Stimulated activated CD8-positive, alpha-beta memory T cell treated with anti-CD3 and anti-CD28 coated beads, Interleukin-15, amount 100 ng/mL, for 24 hours (primary cell): Measurements from ENCODE around the gene TEAD4.

Experiments
- DNase-seq: peaks from one replicate; pipeline ENCODE4 v3.0.0-alpha.2; 2020; ENCODE audit warnings: low read depth

TEAD4 gene

DNA sequence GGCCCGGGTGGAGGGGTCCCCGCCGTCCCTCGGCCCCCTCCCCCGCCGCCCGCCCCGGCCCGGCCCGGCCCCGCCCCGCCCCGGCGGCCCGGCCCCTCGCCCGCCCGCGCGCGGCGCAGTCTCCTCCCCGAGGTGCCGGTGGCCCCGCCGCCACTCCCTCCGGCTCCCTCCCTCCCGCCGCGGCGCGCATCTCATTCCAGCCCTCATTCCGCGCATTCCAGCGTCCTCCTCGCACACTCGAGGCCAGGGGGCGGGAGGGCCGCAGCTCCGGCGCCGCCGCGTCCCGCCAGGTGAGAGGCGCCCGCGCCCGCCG lies at the start of gene TEAD4:
Gene TEAD4 (plus strand): TSS at position 206 of the 313 bp plus-strand sequence.
- no peak for DNase-seq

DNA sequence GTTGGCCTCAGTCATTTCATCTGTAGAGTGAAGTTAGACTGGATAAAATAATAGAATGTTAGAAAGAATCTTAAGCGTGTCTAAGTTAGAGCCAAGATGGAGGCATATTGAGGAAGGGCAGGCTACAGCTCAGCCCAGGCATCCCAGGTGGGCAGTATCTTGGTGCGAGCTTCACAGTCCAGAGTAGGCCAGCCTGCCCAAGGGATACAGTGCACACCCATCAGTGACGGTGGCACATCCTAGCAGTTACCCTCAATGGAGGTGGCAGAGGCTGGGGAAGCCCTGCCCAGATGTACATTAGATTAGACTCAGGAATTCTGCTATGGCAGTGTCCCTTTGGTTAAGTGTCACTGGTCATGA lies 47.0 kb upstream of the TEAD4 start:
- no peak for DNase-seq

DNA sequence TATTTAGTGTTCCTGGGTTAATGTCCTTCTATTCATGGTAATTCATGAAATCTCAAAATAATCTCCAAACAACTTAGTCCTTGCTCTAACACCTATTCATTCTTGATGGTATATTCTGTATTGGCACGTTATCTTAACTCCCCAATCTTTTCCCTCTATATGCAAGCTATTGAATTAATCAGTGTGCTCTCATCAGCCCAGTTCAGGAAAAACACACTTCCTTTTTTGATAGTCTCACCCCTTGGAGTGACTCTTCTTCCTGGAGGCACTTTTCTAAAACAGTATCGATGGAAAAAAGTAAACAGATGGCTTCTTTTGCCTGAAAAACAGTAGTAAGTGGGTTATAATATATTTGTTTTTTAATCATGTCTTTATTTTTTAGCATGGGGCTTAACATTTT lies 39.9 kb upstream of the TEAD4 start:
- DNase-seq: no peak

DNA sequence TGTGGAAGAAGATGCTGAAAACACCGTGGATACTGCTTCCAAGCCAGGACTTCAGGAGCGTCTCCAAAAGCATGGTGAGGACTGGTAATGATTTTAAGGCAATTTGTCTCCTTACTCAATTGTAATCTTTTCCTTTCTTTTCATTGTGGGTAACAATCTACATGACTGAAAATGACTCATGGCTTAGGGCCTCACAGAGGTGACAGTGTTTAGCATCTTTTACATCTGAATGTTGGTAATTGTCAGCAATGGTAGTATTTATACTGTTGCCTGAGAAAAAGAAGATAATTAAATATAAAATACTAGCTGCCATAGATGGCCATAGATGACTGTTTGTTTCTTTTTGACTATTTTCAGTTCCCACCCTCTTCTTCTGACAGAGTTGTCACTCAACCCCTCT lies 36.9 kb upstream of the TEAD4 start:
- no peak for DNase-seq

DNA sequence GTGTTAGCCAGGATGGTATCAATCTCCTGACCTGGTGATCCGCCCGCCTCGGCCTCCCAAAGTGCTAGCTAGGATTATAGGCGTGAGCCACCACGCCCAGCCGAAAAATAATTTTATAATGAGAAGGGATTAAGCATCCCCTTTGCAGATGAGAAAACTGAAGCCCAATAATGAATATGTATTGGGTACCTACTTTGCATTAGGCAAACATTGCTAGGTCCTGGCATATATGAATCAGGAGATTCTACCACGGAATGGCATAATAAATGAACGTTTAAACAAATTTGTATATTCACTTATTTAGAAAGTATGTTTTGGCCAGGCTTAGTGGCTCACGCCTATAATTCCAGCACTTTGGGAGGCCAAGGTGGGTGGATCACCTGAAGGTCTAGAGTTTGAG lies 36.1 kb upstream of the TEAD4 start:
- DNase-seq: no peak

DNA sequence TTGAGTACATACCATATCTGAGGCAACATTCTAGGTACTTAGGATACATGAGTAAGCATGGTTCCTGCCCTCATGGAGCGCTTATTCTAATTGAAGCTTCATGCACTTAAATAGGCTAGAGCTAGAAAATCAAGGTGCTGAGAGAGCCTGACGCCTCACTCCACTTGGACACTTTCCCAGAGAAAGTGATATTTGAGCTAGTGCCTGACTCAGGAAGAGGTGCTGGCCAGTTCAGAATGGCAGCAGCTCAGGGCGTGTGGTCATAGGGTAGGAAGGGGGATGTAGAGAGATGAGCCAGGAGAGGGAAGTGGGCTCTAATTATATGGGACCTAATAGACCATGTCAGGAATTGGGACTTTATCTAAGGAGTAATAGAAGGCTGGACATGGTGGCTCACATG lies 35.2 kb upstream of the TEAD4 start:
- no peak for DNase-seq

DNA sequence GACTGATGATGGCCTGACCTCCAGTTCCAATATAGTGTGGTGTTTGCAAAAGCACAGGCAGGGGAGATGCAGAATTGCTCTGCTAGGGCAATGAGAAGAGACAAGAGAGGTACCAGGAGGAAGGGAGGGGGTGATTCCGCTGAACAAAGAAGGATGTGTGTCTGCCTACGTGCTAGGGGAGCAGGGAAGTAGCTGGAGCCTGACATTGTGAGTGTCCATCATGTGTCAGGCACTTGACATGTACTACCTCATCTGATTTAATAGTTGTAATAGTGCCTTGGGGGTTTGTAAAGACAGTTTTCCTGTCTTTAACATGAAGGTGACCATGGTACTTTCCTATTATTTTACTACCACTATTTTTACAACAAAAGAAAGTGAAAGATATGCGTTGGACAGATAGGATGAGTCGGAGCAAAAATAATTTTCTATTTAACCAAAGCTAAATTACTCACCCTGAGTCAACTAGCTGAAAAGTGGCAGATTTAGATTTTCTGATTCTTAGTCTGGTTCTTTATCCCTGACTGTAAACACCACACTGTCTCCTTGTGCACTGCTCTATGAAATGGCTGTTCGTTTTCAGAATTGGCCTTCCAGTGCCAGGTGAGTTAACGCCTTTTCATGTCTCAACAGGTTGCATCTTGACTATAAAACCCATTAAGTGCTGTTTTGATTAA lies 33.7 kb upstream of the TEAD4 start:
- DNase-seq: no peak

DNA sequence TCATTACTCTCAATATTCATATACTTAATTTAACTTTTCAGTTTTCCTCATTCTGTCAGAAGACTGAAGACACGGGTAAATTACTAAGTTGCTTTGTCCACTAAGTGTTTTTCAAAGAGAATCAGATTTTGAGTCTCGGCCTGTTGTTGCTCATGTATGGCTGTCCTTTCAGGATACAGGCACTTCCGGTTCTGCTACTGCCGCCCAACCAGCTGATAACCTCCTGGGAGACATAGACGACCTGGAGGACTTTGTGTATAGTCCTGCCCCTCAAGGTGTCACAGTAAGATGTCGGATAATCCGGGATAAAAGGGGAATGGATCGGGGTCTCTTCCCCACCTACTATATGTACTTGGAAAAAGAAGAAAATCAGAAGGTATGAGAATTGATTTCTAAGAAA lies 28.3 kb upstream of the TEAD4 start:
- no peak for DNase-seq

DNA sequence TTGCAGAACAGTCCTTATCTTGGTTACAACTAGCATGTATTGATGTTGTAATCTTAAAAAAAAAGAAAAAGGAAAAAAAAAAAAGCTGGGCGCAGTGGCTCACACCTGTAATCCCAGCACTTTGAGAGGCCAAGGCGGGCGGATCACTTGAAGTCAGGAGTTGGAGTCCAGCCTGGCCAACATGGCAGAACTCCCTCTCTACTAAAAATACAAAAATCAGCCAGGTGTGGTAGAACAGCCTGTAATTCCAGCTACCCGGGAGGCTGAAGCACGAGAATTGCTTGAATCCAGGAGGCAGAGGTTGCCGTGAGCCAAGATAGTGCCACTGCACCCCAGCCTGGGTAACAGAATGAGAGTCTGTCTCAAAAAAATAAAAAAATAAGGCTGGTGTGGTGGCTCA lies 25.6 kb upstream of the TEAD4 start:
- no peak for DNase-seq

DNA sequence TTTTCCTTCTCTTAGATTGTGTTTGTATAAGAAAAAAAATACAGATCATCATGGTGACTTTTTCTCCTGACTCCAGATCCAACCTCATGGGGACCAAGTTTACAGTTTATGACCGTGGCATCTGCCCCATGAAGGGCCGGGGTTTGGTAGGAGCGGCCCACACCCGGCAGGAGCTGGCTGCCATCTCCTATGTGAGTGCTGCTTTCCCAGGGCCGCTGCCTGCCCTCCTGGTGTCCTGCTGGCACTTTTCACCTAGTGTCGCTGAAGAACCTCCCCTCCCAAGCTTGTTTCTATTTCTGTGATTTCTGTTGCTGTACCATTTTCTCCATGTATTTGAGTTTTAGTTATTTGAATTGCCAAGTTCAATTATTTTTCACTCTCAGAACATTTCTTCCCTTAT lies 24.8 kb upstream of the TEAD4 start:
- no peak for DNase-seq

DNA sequence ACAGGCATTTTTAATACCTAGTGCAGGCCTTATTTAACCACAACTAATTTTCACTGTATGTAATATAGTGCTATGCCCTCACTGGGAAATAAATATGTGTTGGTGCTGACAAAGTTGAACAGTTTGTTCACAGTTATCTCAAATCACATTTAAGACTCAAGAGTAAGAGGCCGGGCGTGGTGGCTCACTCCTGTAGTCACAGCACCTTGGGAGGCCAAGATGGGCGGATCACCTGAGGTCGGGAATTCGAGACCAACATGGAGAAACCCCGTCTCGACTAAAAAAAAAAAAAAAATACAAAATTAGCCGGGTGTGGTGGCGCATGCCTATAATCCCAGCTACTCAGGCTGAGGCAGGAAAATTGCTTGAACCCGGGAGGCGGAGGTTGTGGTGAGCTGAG lies 22.9 kb upstream of the TEAD4 start:
- no peak for DNase-seq

DNA sequence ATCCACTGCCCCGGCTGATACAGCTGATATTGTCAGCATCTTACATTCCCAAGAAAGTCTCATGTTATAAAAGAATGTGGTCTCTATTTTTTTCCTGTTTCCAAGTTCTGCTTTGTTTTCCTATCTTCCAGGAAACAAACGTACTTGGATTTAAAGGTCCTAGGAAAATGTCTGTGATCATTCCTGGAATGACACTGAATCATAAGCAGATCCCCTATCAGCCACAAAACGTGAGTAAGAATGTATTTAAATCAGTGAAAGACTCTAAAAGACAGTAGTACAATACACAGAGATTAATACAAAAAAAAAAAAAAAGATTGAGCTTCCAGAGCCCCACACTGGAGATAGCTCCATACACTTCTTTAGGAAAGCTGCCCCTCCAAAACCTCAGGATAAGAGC lies 21.7 kb upstream of the TEAD4 start:
- no peak for DNase-seq

DNA sequence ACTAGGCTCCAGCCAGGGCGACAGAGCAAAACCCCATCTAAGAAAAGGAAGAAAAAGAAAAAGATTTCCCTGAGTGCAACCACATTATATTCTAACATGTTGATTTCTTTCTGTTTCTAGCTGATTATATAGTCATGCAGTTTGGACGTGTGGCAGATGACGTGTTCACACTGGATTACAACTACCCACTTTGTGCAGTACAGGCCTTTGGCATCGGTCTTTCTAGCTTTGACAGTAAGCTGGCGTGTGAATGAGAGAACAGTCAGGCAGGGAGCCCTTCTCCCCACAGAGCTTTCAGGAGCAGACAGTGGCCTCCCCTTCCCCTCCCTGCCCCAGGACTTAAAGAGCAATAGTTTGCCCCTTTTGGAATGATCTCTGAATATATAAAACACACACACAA lies 20.0 kb upstream of the TEAD4 start:
- no peak for DNase-seq

DNA sequence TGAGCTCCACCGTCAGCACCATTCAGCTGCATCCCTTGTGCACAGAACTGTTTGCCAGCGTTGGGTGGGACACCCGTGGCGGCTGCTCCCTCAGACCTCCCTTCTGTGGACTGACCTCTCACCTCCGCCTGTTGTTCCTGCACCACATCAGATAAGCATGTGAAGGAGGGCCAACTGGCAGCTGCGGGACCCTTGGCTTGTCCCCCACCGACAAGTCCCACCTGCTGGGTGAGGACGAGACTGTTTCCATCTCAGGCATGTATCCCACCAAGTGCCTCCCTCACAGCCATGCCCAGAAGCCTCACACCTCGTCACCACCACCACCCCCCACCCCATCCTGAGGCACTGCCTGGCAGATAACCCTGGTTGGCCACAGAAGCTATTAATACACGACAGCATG lies 18.6 kb upstream of the TEAD4 start:
- DNase-seq: no peak

DNA sequence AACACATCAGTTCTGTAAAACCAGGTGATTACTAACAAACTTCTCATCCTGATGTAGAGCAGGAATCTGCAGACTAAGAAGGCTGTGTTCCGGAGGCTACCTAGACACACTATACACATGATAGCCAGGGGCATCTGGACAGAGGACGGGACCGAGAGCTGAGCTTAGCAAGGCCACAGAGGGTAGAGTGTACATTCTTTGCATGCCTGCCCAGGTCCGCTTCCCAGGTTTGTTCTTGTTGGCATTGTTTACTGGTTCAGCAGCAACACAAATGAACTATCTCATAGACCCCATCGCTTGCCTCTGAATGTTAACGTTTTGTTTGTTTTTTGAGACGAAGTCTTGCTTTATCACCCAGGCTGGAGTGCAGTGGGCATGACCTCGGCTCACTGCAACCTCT lies 17.7 kb upstream of the TEAD4 start:
- no peak for DNase-seq

DNA sequence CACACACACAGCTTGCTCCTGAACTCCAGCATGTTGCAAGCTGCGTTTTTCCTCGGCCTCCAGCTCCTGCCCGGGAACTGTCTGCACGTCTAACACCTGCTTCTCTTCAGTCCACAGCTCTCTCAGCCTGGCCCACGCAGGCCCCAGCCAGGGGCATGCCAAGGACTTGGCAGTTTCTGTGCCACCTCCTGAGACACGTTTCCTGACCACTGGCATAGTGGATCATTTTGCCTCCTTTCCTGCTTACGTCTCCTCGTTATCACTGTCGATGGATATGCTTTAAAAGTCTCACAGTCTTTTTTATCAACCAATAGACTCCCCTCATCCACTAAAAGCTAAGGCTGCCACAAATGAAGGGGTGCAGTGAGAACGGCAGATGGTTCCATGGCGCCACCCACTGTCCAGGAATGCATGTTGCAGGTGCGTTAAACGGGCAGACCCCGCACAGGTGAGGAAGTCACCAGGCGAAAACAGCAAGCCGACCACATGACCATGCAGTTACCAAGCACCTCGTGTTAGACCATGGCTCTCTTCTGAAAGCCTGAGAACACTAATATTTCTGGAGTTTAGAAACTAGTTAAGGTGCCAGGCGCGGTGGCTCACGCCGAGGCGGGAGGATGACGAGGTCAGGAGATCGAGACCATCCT lies 14.7 kb upstream of the TEAD4 start:
- DNase-seq: no peak

DNA sequence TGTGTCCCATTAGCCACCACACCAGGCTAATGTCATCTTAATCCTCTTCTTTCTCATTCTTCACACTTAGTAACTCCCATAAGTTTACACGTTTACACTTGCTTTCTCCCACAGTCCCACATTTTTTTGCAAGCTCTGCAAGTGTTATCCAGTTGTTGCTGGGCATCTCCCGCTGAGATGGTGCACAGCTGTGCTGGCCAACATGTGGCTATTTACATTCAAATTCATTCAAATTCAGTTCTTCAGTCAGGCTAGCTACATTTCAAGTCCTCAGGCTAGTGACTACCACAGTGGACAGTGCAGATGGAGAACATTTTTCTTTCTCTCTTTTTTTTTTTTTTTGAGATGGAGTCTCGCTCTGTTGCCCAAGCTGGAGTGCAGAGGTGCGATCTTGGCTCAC lies 9.8 kb upstream of the TEAD4 start:
- DNase-seq: no peak

DNA sequence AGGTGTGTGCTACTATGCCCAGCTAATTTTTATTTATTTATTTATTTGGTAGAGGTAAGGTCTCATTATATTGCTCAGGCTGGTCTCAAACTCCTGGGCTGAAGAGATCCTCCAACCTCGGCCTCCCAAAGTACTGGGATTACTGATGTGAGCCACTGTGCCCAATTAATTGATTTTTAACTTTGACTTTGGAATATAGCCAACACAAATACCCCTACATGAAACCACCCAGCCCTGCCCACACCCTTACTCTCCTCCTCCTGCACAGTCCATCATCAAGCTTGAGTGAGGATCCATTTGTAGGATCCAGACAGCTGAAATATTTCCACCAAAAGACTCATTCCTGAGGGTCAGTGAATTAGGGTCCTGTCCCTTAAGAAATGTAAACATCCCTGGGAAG lies 3.3 kb upstream of the TEAD4 start:
- no peak for DNase-seq

DNA sequence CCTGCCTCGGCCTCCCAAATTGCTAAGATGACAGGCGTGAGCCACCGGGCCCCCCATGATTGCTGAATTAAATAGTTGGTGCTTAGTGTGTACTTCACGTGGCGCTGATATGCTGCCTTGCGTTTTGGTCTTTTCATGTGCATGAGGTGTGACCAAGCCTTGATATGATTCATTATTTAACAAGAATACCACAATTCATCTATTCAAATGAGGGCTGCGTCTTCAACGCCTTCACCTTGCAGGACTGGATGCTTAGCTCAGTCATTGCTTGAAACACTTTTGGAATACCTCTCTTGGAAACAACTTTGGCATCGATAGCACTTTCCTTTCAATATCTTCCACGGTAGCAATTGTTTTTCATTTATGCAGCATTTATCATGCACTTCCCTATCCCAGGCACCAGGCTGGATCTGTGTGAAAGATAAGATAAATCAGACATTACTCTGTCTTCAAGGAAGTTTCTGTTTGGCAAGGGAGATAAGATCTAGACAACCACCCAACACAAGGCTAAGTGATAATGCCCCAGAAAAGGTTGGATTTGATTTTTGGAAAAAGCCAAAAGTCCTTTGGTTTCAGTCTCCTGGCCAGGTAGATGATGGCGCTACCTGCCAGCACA lies 1.3 kb upstream of the TEAD4 start:
- no peak for DNase-seq

DNA sequence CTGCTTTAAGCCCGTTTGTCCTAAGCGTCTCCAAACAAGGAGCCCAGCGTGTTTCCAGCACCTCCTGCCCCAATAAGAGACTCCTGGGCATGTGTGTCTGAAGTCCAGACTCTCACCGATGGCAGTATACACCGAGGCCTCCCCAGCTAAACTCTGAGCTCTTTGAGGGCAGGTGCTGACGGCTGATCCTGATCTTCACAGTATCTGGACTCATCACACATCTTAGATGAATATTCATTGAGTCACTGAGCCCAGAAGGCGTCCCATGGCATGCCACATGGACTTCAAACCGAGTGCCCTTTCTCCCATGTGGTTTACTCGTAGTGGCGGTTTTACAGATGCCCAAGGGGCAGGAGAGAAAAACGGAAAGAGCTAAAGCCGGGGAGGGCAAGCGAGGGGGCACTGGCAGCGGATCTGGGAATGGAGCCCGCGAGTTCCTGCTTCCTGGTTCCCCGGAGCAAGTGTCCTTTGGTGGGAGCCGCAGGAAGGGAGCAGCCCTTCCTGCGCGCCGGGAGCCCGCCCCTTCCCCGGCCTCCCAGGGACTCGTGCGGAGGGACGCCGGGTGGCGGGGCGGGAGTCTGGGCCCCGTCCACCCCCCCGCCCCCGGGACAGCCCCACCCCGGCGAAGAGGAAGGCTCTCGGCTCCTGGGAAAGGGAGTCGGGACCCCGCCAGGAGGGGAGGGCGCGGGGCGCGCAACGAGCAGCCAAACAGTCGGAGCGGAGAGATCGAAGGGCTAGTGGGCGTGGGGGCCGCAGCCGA lies 585 bp upstream of the TEAD4 start:
- DNase-seq: no peak

DNA sequence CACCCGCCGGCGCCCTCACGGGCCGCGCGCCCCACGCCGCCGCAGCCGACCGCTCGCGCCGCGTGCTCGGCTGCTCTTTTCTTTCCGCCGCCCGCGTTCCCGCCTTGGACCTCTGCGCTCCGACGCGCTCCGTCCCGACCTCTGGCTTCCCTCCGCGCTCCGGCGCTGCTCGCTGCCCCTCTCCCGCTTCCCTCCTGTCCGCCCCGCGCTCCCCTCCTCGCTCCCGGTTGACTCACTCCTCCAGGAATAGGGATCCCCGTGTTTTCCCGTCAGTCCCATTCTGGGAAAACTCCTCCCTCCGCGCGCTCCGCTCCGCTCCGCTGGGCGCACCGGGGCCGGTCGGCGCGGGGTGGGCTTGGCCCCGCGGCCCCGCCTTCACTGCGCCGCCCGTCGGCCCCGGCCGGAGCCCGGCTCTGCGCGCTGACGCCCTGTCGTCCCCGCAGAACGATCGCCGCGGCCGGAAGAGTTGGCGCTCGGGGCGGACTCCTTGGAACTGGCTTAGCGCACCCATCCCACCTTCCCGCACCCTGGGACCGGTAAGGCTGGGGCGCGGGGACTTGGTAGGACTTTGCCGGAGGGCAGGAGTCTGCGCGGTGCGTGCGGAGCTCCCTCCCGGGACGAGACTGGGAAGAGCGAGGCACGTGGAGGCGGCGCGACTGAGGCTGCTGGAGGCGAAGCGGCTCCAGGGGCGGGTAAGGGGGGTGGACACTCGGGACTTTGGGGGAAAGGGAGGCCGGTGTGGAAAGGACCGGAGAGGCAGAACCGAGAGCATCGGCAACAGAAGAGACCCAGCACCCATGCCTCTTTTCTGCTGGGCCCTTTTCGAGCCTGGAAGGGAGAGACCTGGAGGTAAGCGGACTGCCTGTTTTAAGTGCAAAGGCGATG lies 550 bp downstream of the TEAD4 start:
- no peak for DNase-seq

DNA sequence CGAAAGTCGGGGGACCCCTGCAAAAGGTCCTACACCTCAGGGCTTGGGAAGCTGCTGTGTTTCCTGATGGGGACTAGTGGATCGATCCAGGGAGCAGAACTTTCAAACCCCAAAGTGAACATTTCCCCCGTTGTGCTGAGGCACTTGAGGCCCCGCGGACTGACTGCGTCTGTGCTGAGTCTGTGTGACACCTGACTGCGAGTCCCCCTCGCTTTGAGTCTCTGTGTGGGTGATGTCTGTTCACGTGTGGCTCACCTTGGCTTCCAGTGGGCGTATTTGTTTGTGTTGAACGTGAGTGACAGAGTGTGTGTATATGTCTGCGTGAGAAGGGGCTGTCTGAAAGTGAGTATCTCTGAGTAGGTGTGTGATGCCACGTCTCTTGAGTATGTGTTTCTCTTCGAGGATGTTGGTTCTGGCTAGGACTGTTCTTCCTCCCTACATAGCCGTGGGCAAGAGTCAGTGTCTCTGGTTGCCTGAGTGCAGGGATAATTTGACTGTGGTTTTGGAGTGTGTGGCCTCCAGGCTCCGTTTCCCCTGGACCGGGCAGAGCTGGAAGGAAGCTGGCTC lies 1.3 kb downstream of the TEAD4 start:
- no peak for DNase-seq
